ENCODE measurements around the gene GNAO1.

Gene GNAO1

GRCh38 chr16:56289862-56290261 lies 98.6 kb downstream of the GNAO1 start:
- DNase-seq (ENCODE audit: low read depth): no peak

- DNase-seq (ENCODE audit: low read depth): no peak
These were observed 102.7 kb downstream of the GNAO1 start for GRCh38 chr16:56294014-56294413.

- DNase-seq (ENCODE audit: low read depth): peak; percentile 75
These were observed 103.3 kb downstream of the GNAO1 start for GRCh38 chr16:56294579-56294978.

- DNase-seq (ENCODE audit: low read depth): no peak
These were observed 103.9 kb downstream of the GNAO1 start for GRCh38 chr16:56295059-56295665.

GRCh38 chr16:56295739-56296527 lies 104.6 kb downstream of the GNAO1 start:
- no peak for DNase-seq (ENCODE audit: low read depth)

- DNase-seq (ENCODE audit: low read depth): no peak
These were observed 106.4 kb downstream of the GNAO1 start for GRCh38 chr16:56297684-56298083.

GRCh38 chr16:56298116-56298515 lies 106.8 kb downstream of the GNAO1 start:
- no peak for DNase-seq (ENCODE audit: low read depth)

GRCh38 chr16:56298948-56299596 lies 107.8 kb downstream of the GNAO1 start:
- no peak for DNase-seq (ENCODE audit: low read depth)

- no peak for DNase-seq (ENCODE audit: low read depth)
These were observed 108.9 kb downstream of the GNAO1 start for GRCh38 chr16:56300242-56300623.

- DNase-seq (ENCODE audit: low read depth): peak; percentile 24
These were observed 109.9 kb downstream of the GNAO1 start for GRCh38 chr16:56300891-56301850.

- no peak for DNase-seq (ENCODE audit: low read depth)
These were observed 111.2 kb downstream of the GNAO1 start for GRCh38 chr16:56302506-56302905.

GRCh38 chr16:56303066-56303715 lies 111.9 kb downstream of the GNAO1 start:
- no peak for DNase-seq (ENCODE audit: low read depth)

GRCh38 chr16:56303880-56304279 lies 112.6 kb downstream of the GNAO1 start:
- DNase-seq (ENCODE audit: low read depth): no peak

- no peak for DNase-seq (ENCODE audit: low read depth)
These were observed 114.8 kb downstream of the GNAO1 start for GRCh38 chr16:56305956-56306565.

- DNase-seq (ENCODE audit: low read depth): no peak
These were observed 115.6 kb downstream of the GNAO1 start for GRCh38 chr16:56306690-56307533.

- DNase-seq (ENCODE audit: low read depth): no peak
These were observed 116.2 kb downstream of the GNAO1 start for GRCh38 chr16:56307534-56307873.

GRCh38 chr16:56309008-56309407 lies 117.7 kb downstream of the GNAO1 start:
- DNase-seq (ENCODE audit: low read depth): no peak

GRCh38 chr16:56310690-56311089 lies 119.4 kb downstream of the GNAO1 start:
- DNase-seq (ENCODE audit: low read depth): no peak

- no peak for DNase-seq (ENCODE audit: low read depth)
These were observed 120.1 kb downstream of the GNAO1 start for GRCh38 chr16:56311208-56312027.

GRCh38 chr16:56312028-56312300 lies 120.7 kb downstream of the GNAO1 start:
- DNase-seq (ENCODE audit: low read depth): no peak

Data from GM04504 (cell line).